Activated naive CD4-positive, alpha-beta T cell treated with anti-CD3 and anti-CD28 coated beads, Interleukin-2, amount 50 U/mL, for 16 hours (primary cell): Measurements from ENCODE around the gene GALNT2.

Source experiments
- DNase-seq: peaks from one replicate; pipeline ENCODE4 v3.0.0-alpha.2; 2020

GALNT2 gene

GRCh38 chr1:230314142-230314470 lies 247.1 kb downstream of the GALNT2 start:
- no peak for DNase-seq

- DNase-seq = no peak
Observed at GRCh38 chr1:230315099-230315498, 248.1 kb downstream of the GALNT2 start.

- DNase-seq = no peak
Observed at GRCh38 chr1:230316864-230317745, 250.1 kb downstream of the GALNT2 start.

- DNase-seq = no peak
Observed at GRCh38 chr1:230317823-230318819, 251.1 kb downstream of the GALNT2 start.

GRCh38 chr1:230319014-230319747 lies 252.1 kb downstream of the GALNT2 start:
- no peak for DNase-seq

GRCh38 chr1:230320804-230321203 lies 253.8 kb downstream of the GALNT2 start:
- DNase-seq = no peak

- DNase-seq = no peak
Observed at GRCh38 chr1:230321341-230321740, 254.3 kb downstream of the GALNT2 start.

GRCh38 chr1:230321741-230322420 lies 254.8 kb downstream of the GALNT2 start:
- DNase-seq = no peak

- no peak for DNase-seq
Observed at GRCh38 chr1:230322421-230322756, 255.4 kb downstream of the GALNT2 start.

- no peak for DNase-seq
Observed at GRCh38 chr1:230322967-230323547, 256.0 kb downstream of the GALNT2 start.

- DNase-seq = no peak
Observed at GRCh38 chr1:230323686-230324085, 256.6 kb downstream of the GALNT2 start.

GRCh38 chr1:230326971-230327891 lies 260.2 kb downstream of the GALNT2 start:
- DNase-seq = no peak

GRCh38 chr1:230327892-230328284 lies 260.9 kb downstream of the GALNT2 start:
- DNase-seq = no peak

GRCh38 chr1:230328342-230329015 lies 261.4 kb downstream of the GALNT2 start:
- DNase-seq = no peak

- no peak for DNase-seq
Observed at GRCh38 chr1:230330157-230330556, 263.1 kb downstream of the GALNT2 start.
